WTC11 (cell line): ENCODE measurements around the gene CCK.

Source experiments
- CREB1 ChIP-seq: sonication (generic); formaldehyde crosslinking; IDR thresholded peaks from 2 replicates; pipeline ENCODE4 v1.8.0; 2023; ENCODE audit warnings: mild to moderate bottlenecking, missing genetic modification reagents
- CTCF ChIP-seq: fragments of 200-600 bp; IDR thresholded peaks from 2 replicates; pipeline ENCODE4 v1.8.0; 2022; ENCODE audit warnings: antibody characterized with exemption
- GABPB1 ChIP-seq: sonication (generic); formaldehyde crosslinking; IDR thresholded peaks from 2 replicates; pipeline ENCODE4 v1.8.1; 2023; ENCODE audit warnings: mild to moderate bottlenecking, missing genetic modification reagents
- MYBL2 ChIP-seq: sonication (generic); formaldehyde crosslinking; IDR thresholded peaks from 2 replicates; pipeline ENCODE4 v1.8.1; 2023; ENCODE audit warnings: mild to moderate bottlenecking, moderate library complexity, missing genetic modification reagents
- TEAD4 ChIP-seq: sonication (generic); formaldehyde crosslinking; IDR thresholded peaks from 2 replicates; pipeline ENCODE4 v1.8.0; 2022; ENCODE audit warnings: mild to moderate bottlenecking, missing genetic modification reagents
- ZNF317 ChIP-seq: sonication (generic); formaldehyde crosslinking; IDR thresholded peaks from 2 replicates; pipeline ENCODE4 v1.8.1; 2023; ENCODE audit warnings: low read depth, mild to moderate bottlenecking, moderate library complexity, missing genetic modification reagents, borderline replicate concordance

GRCh38 chr3:42300013-42300412 is 34.0 kb upstream of the CCK start:
- TF ChIP-seq CTCF (no peak), MYBL2 (CRISPR knock-in tag) (no peak), GABPB1 (CRISPR knock-in tag) (no peak), CREB1 (CRISPR knock-in tag) (no peak), ZNF317 (CRISPR knock-in tag) (no peak), TEAD4 (no peak)
